Measurements from ENCODE around the gene SART3.

DNA sequence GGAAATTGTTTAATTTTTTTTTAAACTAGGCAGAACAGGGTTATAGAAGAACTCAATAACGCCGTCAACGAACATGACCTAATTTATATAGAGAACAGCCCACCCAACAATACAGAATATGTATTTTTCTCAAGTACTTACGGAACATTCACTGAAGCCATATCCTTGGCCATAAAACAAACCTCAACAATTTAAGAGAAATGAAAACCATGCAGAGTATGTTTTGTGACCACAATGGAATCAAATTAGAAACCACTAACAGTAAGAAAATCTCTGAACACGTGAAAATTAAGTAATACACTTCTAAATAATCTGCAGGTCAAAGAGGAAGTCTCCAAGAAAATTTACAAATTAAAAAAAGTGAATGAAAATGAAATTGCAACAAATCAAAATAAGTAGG, 9.4 kb downstream of the SART3 start:
- TF ChIP-seq POLR2A (IDR thresholded peaks at IDR 0.05; ENCODE audit: low read depth, low read length) (no peak), TAF1 (IDR thresholded peaks at IDR 0.05; ENCODE audit: borderline replicate concordance, low read depth, low read length) (no peak), POLR2AphosphoS5 (IDR thresholded peaks at IDR 0.05; ENCODE audit: low read depth, low read length) (no peak)

Measured in GM12892 (cell line).